Caco-2 (cell line): ENCODE data around the gene CIITA. TPM values are rescaled to one million over a fixed set of nuclear protein-coding genes. Genes with fewer than 3 reads are reported as not detected.

ENCODE experiments used
- BruUV-seq: library from RNA; stranded (reverse); fragments of 400-500 nt; replicated peaks from 2 replicates; lab custom pipeline; 2021; lab: Mats Ljungman, UMichigan
- CTCF ChIA-PET: fragments of 300-600 bp; sonication (Branson Sonifier 250); formaldehyde crosslinking; loops from one replicate; lab custom pipeline; 2022; ENCODE audit warnings: antibody characterized with exemption; lab: Charles Lee
- POLR2A ChIA-PET: fragments of 300-600 bp; sonication (Branson Sonifier 250); formaldehyde crosslinking; loops from one replicate; lab custom pipeline; 2022; ENCODE audit warnings: antibody characterized with exemption; lab: Charles Lee
- DNase-seq, 2 experiments: peaks; one replicate each; pipeline versions ENCODE4 v3.0.0 to v3.0.0-alpha.2; 2020 to 2022
- H3K27me3 ChIP-seq: replicated peaks from 2 replicates; pipeline ENCODE4 v1.6.0; 2011; ENCODE audit warnings: low read length; ENCODE audit not compliant: control insufficient read depth, insufficient read depth
- H3K36me3 ChIP-seq: 2 replicates; pipeline ENCODE4 v1.5.1; 2011; ENCODE audit warnings: low read length; ENCODE audit not compliant: control insufficient read depth, insufficient read depth
- H3K4me1 ChIP-seq: fragments of 250-450 bp; sonication (Bioruptor Pico); 2 replicates; pipeline ENCODE4 v1.5.1; 2020; ENCODE audit warnings: mild to moderate bottlenecking
- H3K4me3 ChIP-seq: 2 replicates; pipeline ENCODE4 v1.5.1; 2011; ENCODE audit warnings: low read depth, mild to moderate bottlenecking, control low read depth, low read length
- H3K9me3 ChIP-seq: fragments of 250-450 bp; sonication (Bioruptor Pico); 2 replicates; pipeline ENCODE4 v1.5.1; 2020; ENCODE audit warnings: mild to moderate bottlenecking, moderate library complexity
- H3K27ac Mint-ChIP-seq: one replicate; pipeline ENCODE4 v1.8.0; 2022; ENCODE audit warnings: mixed read lengths; ENCODE audit not compliant: unreplicated experiment
- H3K27me3 Mint-ChIP-seq: one replicate; pipeline ENCODE4 v1.8.0; 2022; ENCODE audit warnings: mixed read lengths; ENCODE audit not compliant: insufficient read depth, unreplicated experiment
- H3K36me3 Mint-ChIP-seq: one replicate; pipeline ENCODE4 v1.8.0; 2022; ENCODE audit warnings: mild to moderate bottlenecking, mixed read lengths; ENCODE audit not compliant: insufficient read depth, unreplicated experiment
- H3K4me1 Mint-ChIP-seq: one replicate; pipeline ENCODE4 v1.8.0; 2022; ENCODE audit warnings: low read depth, mixed read lengths; ENCODE audit not compliant: unreplicated experiment
- H3K4me3 Mint-ChIP-seq: one replicate; pipeline ENCODE4 v1.8.0; 2022; ENCODE audit warnings: mild to moderate bottlenecking, moderate library complexity, mixed read lengths; ENCODE audit not compliant: unreplicated experiment
- H3K9me3 Mint-ChIP-seq: one replicate; pipeline ENCODE4 v1.8.0; 2022; ENCODE audit warnings: mixed read lengths; ENCODE audit not compliant: unreplicated experiment
- intact Hi-C: fragments of 100-400 bp; cut with micrococcal nuclease; formaldehyde crosslinking; loops from one replicate; pipeline ENCODE4 v1.10.0; 2022; ENCODE audit not compliant: unreplicated experiment
- total RNA-seq: library from RNA; stranded (reverse); gene quantifications from 2 replicates; pipeline ENCODE4 v1.2.3, GENCODE V29; 2022
- TF ChIP-seq, protein P1 (sequence below), 2 experiments: fragments of 200-600 bp in 1 of 2; IDR thresholded peaks; 1 replicate in 1 of 2; 2 replicates in 1 of 2; pipeline versions ENCODE4 v1.5.1 to v1.8.0; 2011 to 2022; ENCODE audit warnings: antibody characterized with exemption in 1 of 2, control low read depth in 1 of 2, inconsistent platforms in 1 of 2, low read depth in 1 of 2, low read length in 1 of 2, mild to moderate bottlenecking in 1 of 2, moderate library complexity in 1 of 2; ENCODE audit not compliant: insufficient read depth in 1 of 2, severe bottlenecking in 1 of 2, unreplicated experiment in 1 of 2

Gene CIITA
- total RNA-seq, 1 experiment from 2014 or later, result 0.27 TPM

DNA sequence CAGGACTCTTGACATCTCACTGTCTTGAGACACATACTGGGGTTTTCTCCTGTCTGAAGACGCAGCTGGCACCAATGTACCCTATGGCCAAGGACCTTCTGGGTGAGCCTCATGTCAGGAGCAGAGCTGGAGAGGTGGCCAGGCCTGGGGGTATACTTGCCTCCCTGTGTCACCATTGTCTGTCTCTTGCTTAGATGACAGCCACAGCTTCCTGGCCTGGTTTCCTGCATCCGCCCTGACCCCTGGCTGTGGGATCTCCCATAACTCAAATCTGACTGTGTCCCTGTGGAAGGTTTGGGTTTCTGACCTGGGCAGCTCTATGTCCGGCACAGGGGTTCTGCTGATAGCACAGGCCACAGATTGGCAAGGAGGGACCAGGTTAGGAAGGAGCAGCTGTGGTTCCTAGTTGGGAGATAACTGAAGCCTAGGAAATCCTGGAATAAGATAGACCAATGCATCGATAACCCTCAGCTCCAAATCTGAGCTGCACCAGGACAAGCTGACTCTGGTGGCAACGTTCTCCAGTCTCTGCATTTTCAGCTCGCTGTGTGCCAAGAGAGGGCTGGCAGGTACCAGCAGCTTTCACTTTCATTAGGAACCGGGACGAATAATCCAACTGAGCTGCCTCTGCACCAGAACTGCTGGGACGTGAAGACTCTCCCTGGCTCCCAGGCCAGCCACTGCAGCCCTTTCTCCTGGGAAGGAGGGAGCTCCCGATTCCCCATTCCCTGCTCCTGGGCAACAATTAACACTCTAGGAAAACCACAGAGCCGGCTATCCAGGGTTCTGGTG, 60.3 kb downstream of the CIITA start:
- intact Hi-C loops, result no loop called here

DNA sequence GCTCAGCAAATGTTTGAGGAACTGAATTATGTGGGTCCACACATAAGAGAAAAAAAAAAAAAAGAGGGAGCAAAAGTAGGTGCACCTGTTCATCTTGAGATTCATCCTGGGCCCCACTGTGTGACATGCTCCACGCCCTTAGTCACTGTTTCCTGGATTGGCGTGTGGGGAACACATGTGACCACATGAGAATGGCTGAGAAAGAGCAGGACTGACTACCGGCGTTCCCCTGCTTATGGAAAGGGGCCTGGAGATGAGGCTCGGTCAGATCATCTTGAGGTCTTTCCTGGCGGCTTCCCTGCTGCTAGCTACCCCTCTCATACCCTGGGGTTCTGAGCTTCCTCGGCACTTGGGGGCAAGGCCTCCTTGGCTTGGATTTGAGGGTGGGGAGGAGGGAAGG, 61.3 kb downstream of the CIITA start:
- ChIA-PET CTCF (no interaction called here), POLR2A (no interaction called here)
- peaks cover 22% of the 10 kb centered on the region for H3K4me1 Mint-ChIP-seq
- peaks cover 3% of the 10 kb centered on the region for H3K36me3 ChIP-seq
- no peaks in the 10 kb centered on the region for H3K9me3 ChIP-seq
- TF ChIP-seq, protein P1, sequence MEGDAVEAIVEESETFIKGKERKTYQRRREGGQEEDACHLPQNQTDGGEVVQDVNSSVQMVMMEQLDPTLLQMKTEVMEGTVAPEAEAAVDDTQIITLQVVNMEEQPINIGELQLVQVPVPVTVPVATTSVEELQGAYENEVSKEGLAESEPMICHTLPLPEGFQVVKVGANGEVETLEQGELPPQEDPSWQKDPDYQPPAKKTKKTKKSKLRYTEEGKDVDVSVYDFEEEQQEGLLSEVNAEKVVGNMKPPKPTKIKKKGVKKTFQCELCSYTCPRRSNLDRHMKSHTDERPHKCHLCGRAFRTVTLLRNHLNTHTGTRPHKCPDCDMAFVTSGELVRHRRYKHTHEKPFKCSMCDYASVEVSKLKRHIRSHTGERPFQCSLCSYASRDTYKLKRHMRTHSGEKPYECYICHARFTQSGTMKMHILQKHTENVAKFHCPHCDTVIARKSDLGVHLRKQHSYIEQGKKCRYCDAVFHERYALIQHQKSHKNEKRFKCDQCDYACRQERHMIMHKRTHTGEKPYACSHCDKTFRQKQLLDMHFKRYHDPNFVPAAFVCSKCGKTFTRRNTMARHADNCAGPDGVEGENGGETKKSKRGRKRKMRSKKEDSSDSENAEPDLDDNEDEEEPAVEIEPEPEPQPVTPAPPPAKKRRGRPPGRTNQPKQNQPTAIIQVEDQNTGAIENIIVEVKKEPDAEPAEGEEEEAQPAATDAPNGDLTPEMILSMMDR (IDR thresholded peaks at IDR 0.05; ENCODE audit: insufficient read depth in 1 of 2, low read depth in 1 of 2, low read length in 1 of 2, severe bottlenecking in 1 of 2, unreplicated experiment in 1 of 2), result no peak
- no peaks in the 10 kb centered on the region for H3K27me3 ChIP-seq
- no TSS peak for BruUV-seq
- no peak overlapping the region for H3K27ac Mint-ChIP-seq
- H3K4me3 Mint-ChIP-seq, result no peak overlapping the region
- no peak overlapping the region for H3K4me3 ChIP-seq
- no peak for DNase-seq
- H3K9me3 Mint-ChIP-seq, result no peaks in the 10 kb centered on the region
- H3K36me3 Mint-ChIP-seq, result peaks cover 6% of the 10 kb centered on the region
- intact Hi-C loops, result no loop called here
- H3K27me3 Mint-ChIP-seq, result no peaks in the 10 kb centered on the region
- peaks cover 22% of the 10 kb centered on the region; the same call in 1 of the 2 replicates for H3K4me1 ChIP-seq

More for the DNA sequence above, 60.3 kb downstream of the CIITA start:
- Mint-ChIP-seq H3K27ac (no peak overlapping the region), H3K27me3 (no peaks in the 10 kb centered on the region), H3K4me3 (no peak overlapping the region), H3K9me3 (no peaks in the 10 kb centered on the region), H3K36me3 (peaks cover 6% of the 10 kb centered on the region), H3K4me1 (peaks cover 18% of the 10 kb centered on the region)
- no TSS peak for BruUV-seq
- H3K9me3 ChIP-seq, result no peaks in the 10 kb centered on the region
- H3K27me3 ChIP-seq, result no peaks in the 10 kb centered on the region
- H3K4me1 ChIP-seq, result peaks cover 23% of the 10 kb centered on the region; the same call in 1 of the 2 replicates
- ChIA-PET CTCF (interaction anchor here (1.0 kb wide), 1 partner anchor 19 kb away, joined by 3 read pairs; no protein-coding TSS in a partner anchor), POLR2A (no interaction called here)
- H3K36me3 ChIP-seq, result peaks cover 3% of the 10 kb centered on the region
- TF ChIP-seq, protein P1 (IDR thresholded peaks at IDR 0.05; ENCODE audit: insufficient read depth in 1 of 2, low read depth in 1 of 2, low read length in 1 of 2, severe bottlenecking in 1 of 2, unreplicated experiment in 1 of 2), result no peak
- no peak overlapping the region for H3K4me3 ChIP-seq
- DNase-seq, result no peak

DNA sequence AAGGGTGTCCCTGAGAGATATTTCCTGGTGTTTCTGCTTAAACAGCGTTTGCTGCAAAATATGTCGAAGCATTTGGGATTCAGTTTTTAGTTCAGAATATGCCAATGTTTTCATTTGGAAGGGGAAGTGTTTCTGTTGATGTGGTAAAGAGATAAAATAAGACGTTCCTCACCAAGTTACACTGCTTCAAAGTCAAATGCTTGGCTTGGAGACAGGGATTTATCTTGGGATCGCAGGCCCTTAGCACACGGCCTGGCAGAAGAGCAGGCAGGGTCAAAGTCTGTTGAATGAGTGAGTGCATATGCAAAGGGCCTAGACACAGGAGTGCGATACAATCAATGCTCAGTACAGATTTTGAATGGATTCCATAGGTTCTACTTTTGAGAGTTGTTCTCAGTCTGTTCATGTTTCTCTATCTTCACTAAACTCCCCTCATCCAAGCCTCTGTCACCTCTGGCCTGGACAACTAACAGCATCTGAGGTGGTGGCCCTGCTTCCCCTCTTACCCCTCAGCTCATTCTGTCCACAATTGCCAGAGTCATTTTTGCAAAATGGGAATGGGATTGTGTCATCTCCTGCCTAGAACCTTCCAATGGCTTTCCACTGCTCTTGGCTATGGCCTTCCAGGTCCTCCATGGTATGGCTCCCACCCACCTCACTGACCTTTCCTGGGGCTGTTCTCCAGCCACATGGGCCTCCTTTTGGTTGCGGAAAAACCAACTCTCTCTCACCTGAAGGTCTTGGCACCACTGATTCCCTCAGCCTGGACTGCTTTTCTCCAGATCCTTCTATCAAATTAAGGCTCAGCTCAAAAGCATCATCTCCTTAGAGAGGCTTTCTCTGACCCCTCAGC, 62.0 kb downstream of the CIITA start:
- CTCF ChIA-PET, result no interaction called here
- no peaks in the 10 kb centered on the region for H3K27me3 Mint-ChIP-seq
- POLR2A ChIA-PET, result no interaction called here

More for the DNA sequence above, 62.0 kb downstream of the CIITA start:
- intact Hi-C loops, result no loop called here
- no peak overlapping the region for H3K4me3 Mint-ChIP-seq
- H3K4me1 ChIP-seq, result peaks cover 17% of the 10 kb centered on the region; the same call in 1 of the 2 replicates
- H3K4me1 Mint-ChIP-seq, result peaks cover 25% of the 10 kb centered on the region
- BruUV-seq, result no TSS peak
- H3K9me3 Mint-ChIP-seq, result no peaks in the 10 kb centered on the region
- H3K27ac Mint-ChIP-seq, result no peak overlapping the region
- no peaks in the 10 kb centered on the region for H3K36me3 Mint-ChIP-seq
- no peak overlapping the region for H3K4me3 ChIP-seq
- no peaks in the 10 kb centered on the region for H3K9me3 ChIP-seq
- peaks cover 3% of the 10 kb centered on the region for H3K36me3 ChIP-seq
- DNase-seq, result no peak
- no peaks in the 10 kb centered on the region for H3K27me3 ChIP-seq
- TF ChIP-seq, protein P1 (IDR thresholded peaks at IDR 0.05; ENCODE audit: insufficient read depth in 1 of 2, low read depth in 1 of 2, low read length in 1 of 2, severe bottlenecking in 1 of 2, unreplicated experiment in 1 of 2), result no peak
